Activated B cell treated with CpG ODN at 0.5 μM for 24 hours (primary cell): Measurements from ENCODE around the gene METAP1D. TPM values are rescaled to one million over a fixed set of nuclear protein-coding genes. Genes with fewer than 3 reads are reported as not detected.

Experiments used
- ATAC-seq: fragments of 200-7000 bp; cut with Tn5 transposase; one replicate; pipeline ENCODE4 v1.10.0; 2021; ENCODE audit warnings: low read depth, mild to moderate bottlenecking, moderate library complexity
- CTCF ChIA-PET: fragments of 350-600 bp; sonication (Branson Sonifier 250); formaldehyde crosslinking; loops from one replicate; lab custom pipeline; 2021; ENCODE audit warnings: antibody characterized with exemption; lab: Charles Lee
- POLR2A ChIA-PET: fragments of 350-600 bp; sonication (Branson Sonifier 250); formaldehyde crosslinking; loops from one replicate; lab custom pipeline; 2021; ENCODE audit warnings: antibody characterized with exemption; lab: Charles Lee
- DNase-seq: peaks from one replicate; pipeline ENCODE4 v3.0.0; 2022
- H3K27ac Mint-ChIP-seq: one replicate; pipeline ENCODE4 v1.8.0; 2020; ENCODE audit warnings: mixed read lengths
- H3K27me3 Mint-ChIP-seq: one replicate; pipeline ENCODE4 v1.8.0; 2021; ENCODE audit warnings: mixed read lengths
- H3K36me3 Mint-ChIP-seq: one replicate; pipeline ENCODE4 v1.8.0; 2021; ENCODE audit warnings: low read depth, mixed read lengths
- H3K4me1 Mint-ChIP-seq: one replicate; pipeline ENCODE4 v1.8.0; 2021; ENCODE audit warnings: mixed read lengths
- H3K4me3 Mint-ChIP-seq: one replicate; pipeline ENCODE4 v1.8.0; 2020; ENCODE audit warnings: mild to moderate bottlenecking, mixed read lengths
- H3K9me3 Mint-ChIP-seq: one replicate; pipeline ENCODE4 v1.8.0; 2020; ENCODE audit warnings: mixed read lengths
- intact Hi-C: fragments of 100-400 bp; cut with micrococcal nuclease; formaldehyde crosslinking; loops from one replicate; pipeline ENCODE4 v1.15.1; 2024
- total RNA-seq: library from RNA; stranded (reverse); gene quantifications from 2 replicates; pipeline ENCODE4 v1.2.3, GENCODE V29; 2022
- TF ChIP-seq, protein P1 (sequence below): fragments of 200-600 bp; IDR thresholded peaks from one replicate; pipeline ENCODE4 v1.8.0; 2022; ENCODE audit warnings: antibody characterized with exemption, mild to moderate bottlenecking

METAP1D gene
- total RNA-seq, 1 donor from 2014 or later, result 13.7 TPM

DNA sequence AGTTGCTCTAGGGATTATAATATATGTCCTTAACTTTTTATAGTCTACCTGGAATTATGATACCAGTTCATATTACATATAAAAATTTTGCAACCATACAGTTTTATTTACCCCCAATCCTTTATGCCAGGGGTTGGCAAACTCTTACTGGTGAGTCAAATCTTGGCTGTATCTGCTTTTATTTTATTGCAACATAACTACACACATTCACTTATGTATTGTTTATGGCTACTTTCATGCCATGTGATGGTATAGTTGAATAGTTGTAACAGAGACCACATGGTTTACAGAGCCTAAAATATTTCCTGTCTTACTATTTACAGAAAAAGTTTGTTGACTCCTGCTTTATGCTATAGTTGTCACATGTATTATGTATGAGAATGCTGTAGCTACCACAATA lies 128.7 kb downstream of the METAP1D start:
- POLR2A ChIA-PET, result no interaction called here
- intact Hi-C loops, result no loop called here
- DNase-seq, result no peak
- CTCF ChIA-PET, result interaction anchor here (1.2 kb wide), 1 partner anchor 333 kb away, joined by 3 read pairs; no protein-coding TSS in a partner anchor
- no peaks in the 10 kb centered on the region for H3K4me1 Mint-ChIP-seq
- peaks cover 4% of the 10 kb centered on the region for H3K27me3 Mint-ChIP-seq
- TF ChIP-seq, protein P1, sequence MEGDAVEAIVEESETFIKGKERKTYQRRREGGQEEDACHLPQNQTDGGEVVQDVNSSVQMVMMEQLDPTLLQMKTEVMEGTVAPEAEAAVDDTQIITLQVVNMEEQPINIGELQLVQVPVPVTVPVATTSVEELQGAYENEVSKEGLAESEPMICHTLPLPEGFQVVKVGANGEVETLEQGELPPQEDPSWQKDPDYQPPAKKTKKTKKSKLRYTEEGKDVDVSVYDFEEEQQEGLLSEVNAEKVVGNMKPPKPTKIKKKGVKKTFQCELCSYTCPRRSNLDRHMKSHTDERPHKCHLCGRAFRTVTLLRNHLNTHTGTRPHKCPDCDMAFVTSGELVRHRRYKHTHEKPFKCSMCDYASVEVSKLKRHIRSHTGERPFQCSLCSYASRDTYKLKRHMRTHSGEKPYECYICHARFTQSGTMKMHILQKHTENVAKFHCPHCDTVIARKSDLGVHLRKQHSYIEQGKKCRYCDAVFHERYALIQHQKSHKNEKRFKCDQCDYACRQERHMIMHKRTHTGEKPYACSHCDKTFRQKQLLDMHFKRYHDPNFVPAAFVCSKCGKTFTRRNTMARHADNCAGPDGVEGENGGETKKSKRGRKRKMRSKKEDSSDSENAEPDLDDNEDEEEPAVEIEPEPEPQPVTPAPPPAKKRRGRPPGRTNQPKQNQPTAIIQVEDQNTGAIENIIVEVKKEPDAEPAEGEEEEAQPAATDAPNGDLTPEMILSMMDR, result no peak
- H3K27ac Mint-ChIP-seq, result no peak overlapping the region
- H3K36me3 Mint-ChIP-seq, result no peaks in the 10 kb centered on the region
- H3K9me3 Mint-ChIP-seq, result peaks cover 4% of the 10 kb centered on the region
- no peak overlapping the region for H3K4me3 Mint-ChIP-seq
- ATAC-seq, result no peak

DNA sequence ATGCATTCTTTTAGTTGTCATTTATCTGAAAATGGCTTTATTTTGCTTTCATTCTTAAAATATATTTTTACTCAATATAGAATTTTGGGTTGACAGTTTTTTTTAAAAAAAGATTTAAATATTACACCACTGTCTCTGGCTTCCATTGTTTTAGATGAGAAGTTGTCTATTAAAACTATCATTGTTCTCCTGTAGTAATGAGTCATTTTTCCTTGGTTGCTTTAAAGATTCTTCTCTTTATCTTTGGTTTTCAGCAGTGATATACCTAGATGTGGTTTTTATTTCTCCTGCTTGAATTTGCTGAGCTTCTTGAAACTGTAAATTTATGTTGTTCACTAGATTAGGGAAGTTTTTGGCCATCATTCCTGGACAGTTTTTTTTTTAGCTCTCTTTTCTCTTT lies 129.7 kb downstream of the METAP1D start:
- Mint-ChIP-seq H3K27ac (no peak overlapping the region), H3K27me3 (peaks cover 9% of the 10 kb centered on the region), H3K4me1 (no peaks in the 10 kb centered on the region), H3K4me3 (no peak overlapping the region), H3K9me3 (peaks cover 4% of the 10 kb centered on the region), H3K36me3 (no peaks in the 10 kb centered on the region)
- intact Hi-C loops, result no loop called here
- ChIA-PET POLR2A (no interaction called here), CTCF (interaction anchor here (0.7 to 1.2 kb wide), 2 partner anchors 332 to 534 kb away, joined by 3 to 4 read pairs; no protein-coding TSS in a partner anchor)
- ATAC-seq (no peak), DNase-seq (no peak)
- TF ChIP-seq, protein P1, result no peak

Other genes starting within 250 kb of the METAP1D start
- 18.8 and 22.2 TPM in 2 replicates for gene SLC25A12, start 105.7 kb upstream of the METAP1D start, total RNA-seq
- 35.9 and 36.2 TPM in 2 replicates for gene HAT1, start 77.5 kb upstream of the METAP1D start, total RNA-seq
- gene DLX1, start 85.6 kb downstream of the METAP1D start, total RNA-seq, result not detected in 2 replicates
- gene DLX2, start 102.9 kb downstream of the METAP1D start, total RNA-seq, result 0.16 TPM in 1 of 2 replicates, not detected in the other